ENCODE results near the gene SLC7A8.

GRCh38 chr14:23153851-23154796, 29.3 kb downstream of the SLC7A8 start:
- TF ChIP-seq USF2 (IDR thresholded peaks at IDR 0.05; ENCODE audit: low read depth, low read length) (no peak), RAD21 (IDR thresholded peaks at IDR 0.05; ENCODE audit: low read length) (no peak), CTCF (conservative IDR thresholded peaks at IDR 0.05; ENCODE audit: low read depth, low read length) (no peak)

Measured in IMR-90 (cell line).